KMS-11 (cell line): Measurements from ENCODE around the gene KDM6B.

Experiments used
- H2AFZ ChIP-seq: fragments of 200-600 bp; sonication (generic); 2 replicates; pipeline ENCODE4 v1.6.1; 2016; ENCODE audit warnings: antibody characterized with exemption, mixed run types, low read depth
- H3K27ac ChIP-seq: fragments of 200-600 bp; sonication (generic); 2 replicates; pipeline ENCODE4 v1.6.1; 2016; ENCODE audit warnings: mild to moderate bottlenecking, mixed run types
- H3K27me3 ChIP-seq: fragments of 200-600 bp; sonication (generic); 2 replicates; pipeline ENCODE4 v1.6.1; 2017; ENCODE audit warnings: mild to moderate bottlenecking, low read depth, mixed run types, moderate library complexity; ENCODE audit not compliant: insufficient read depth
- H3K36me3 ChIP-seq: fragments of 200-600 bp; sonication (generic); 2 replicates; pipeline ENCODE4 v1.6.1; 2017; ENCODE audit warnings: mild to moderate bottlenecking, mixed run types; ENCODE audit not compliant: insufficient read depth
- H3K4me1 ChIP-seq: fragments of 200-600 bp; sonication (generic); 2 replicates; pipeline ENCODE4 v1.6.1; 2016; ENCODE audit warnings: mild to moderate bottlenecking, low read depth, mixed run types; ENCODE audit not compliant: poor library complexity, severe bottlenecking
- H3K4me2 ChIP-seq: fragments of 200-600 bp; sonication (generic); 2 replicates; pipeline ENCODE4 v1.7.0; 2016; ENCODE audit warnings: mild to moderate bottlenecking, mixed run types
- H3K4me3 ChIP-seq: fragments of 200-600 bp; sonication (generic); IDR thresholded peaks from 2 replicates; pipeline ENCODE4 v1.6.1; 2017; ENCODE audit warnings: low read depth, low read length, mixed read lengths; ENCODE audit not compliant: insufficient read depth
- H3K79me2 ChIP-seq: fragments of 200-600 bp; sonication (generic); 2 replicates; pipeline ENCODE4 v1.6.1; 2016; ENCODE audit warnings: low read depth, mixed run types; ENCODE audit not compliant: insufficient read depth
- H3K9ac ChIP-seq: fragments of 200-600 bp; sonication (generic); 2 replicates; pipeline ENCODE4 v1.6.1; 2016; ENCODE audit warnings: mild to moderate bottlenecking, mixed run types
- H4K20me1 ChIP-seq: fragments of 200-600 bp; sonication (generic); 2 replicates; pipeline ENCODE4 v1.6.1; 2016; ENCODE audit warnings: mild to moderate bottlenecking, mixed run types; ENCODE audit not compliant: insufficient read depth
- CTCF ChIP-seq: fragments of 200-600 bp; sonication (generic); conservative IDR thresholded peaks from 2 replicates; pipeline ENCODE4 v1.6.1; 2017; ENCODE audit warnings: low read depth, mild to moderate bottlenecking, antibody characterized with exemption, low read length, moderate library complexity, mixed read lengths

KDM6B gene

GRCh38 chr17:7856811-7857712 is 23.0 kb downstream of the KDM6B start, which contains the start of gene NAA38:
Gene NAA38, minus strand, starts transcription at chr17:7857559. Its CDS starts 96 bp downstream, at chr17:7857463.
- H3K27ac ChIP-seq, result peak within 1 kb of the TSS; percentile 50; the same call in 1 of the 2 replicates
- no peaks in the 10 kb centered on the region for H3K36me3 ChIP-seq

GRCh38 chr17:7857713-7858521 is 23.9 kb downstream of the KDM6B start, which contains the start of gene CYB5D1:
Gene CYB5D1, plus strand, starts transcription at chr17:7858003. Its CDS starts 132 bp downstream, at chr17:7858135.
- Histone ChIP-seq H2AFZ (peak within 1 kb of the TSS; percentile 41; the same call in 1 of the 2 replicates), H3K9ac (peak within 1 kb of the TSS; percentile 55; the same call in 1 of the 2 replicates), H3K4me2 (0 out of 2 replicates have a peak within 1 kb of the TSS, but pooled peaks have one; percentile 13), H3K27me3 (no peaks in the 10 kb centered on the region), H3K4me3 (no peak within 1 kb of the TSS), H3K36me3 (no peaks in the 10 kb centered on the region), H4K20me1 (no peaks in the 10 kb centered on the region), H3K4me1 (no peaks in the 10 kb centered on the region), H3K79me2 (no peaks in the 10 kb centered on the region), H3K27ac (peak within 1 kb of the TSS; percentile 50; the same call in 1 of the 2 replicates)
- no peak for TF ChIP-seq CTCF

More at GRCh38 chr17:7856811-7857712, 23.0 kb downstream of the KDM6B start, which contains the start of gene NAA38:
- Histone ChIP-seq H3K4me2 (0 out of 2 replicates have a peak within 1 kb of the TSS, but pooled peaks have one; percentile 13), H3K4me1 (no peaks in the 10 kb centered on the region), H3K9ac (peak within 1 kb of the TSS; percentile 55; the same call in 1 of the 2 replicates), H3K79me2 (no peaks in the 10 kb centered on the region), H3K4me3 (no peak within 1 kb of the TSS), H4K20me1 (no peaks in the 10 kb centered on the region), H2AFZ (peak within 1 kb of the TSS; percentile 41; the same call in 1 of the 2 replicates), H3K27me3 (no peaks in the 10 kb centered on the region)
- no peak for TF ChIP-seq CTCF

- H3K9ac ChIP-seq, result no peak overlapping the region
- no peak overlapping the region for H2AFZ ChIP-seq
- no peaks in the 10 kb centered on the region for H4K20me1 ChIP-seq
- no peak for TF ChIP-seq CTCF
- no peaks in the 10 kb centered on the region for H3K36me3 ChIP-seq
- no peak overlapping the region for H3K27ac ChIP-seq
- H3K4me3 ChIP-seq, result no peak overlapping the region
- H3K4me1 ChIP-seq, result no peaks in the 10 kb centered on the region
- no peaks in the 10 kb centered on the region for H3K27me3 ChIP-seq
- no peak overlapping the region for H3K4me2 ChIP-seq
- no peaks in the 10 kb centered on the region for H3K79me2 ChIP-seq
Measured at GRCh38 chr17:7858522-7858810, 24.4 kb downstream of the KDM6B start.

DNA sequence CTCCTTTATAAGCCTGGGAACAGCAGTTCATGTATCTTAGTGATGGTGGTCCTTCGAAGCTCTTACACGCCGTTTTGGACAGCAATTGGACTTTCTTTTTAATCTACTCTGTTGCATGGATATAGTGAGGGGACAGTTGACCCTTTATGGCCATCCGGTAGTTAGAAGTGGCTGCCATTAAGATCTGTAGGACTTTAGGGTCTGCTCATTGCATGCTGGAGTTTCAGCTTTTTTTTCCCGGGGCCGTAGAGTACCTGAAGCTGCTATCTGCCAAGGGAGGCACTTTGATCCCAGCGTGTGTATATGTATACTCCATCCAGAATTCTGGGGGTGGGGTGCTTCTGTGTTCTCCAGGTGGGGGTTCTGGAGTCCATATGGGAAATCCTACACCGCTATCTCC is 25.0 kb downstream of the KDM6B start:
- Histone ChIP-seq H3K27ac (no peak overlapping the region), H3K4me1 (no peaks in the 10 kb centered on the region), H4K20me1 (no peaks in the 10 kb centered on the region), H3K4me3 (no peak overlapping the region), H3K4me2 (no peak overlapping the region), H3K27me3 (no peaks in the 10 kb centered on the region), H3K36me3 (no peaks in the 10 kb centered on the region), H3K79me2 (no peaks in the 10 kb centered on the region), H3K9ac (no peak overlapping the region), H2AFZ (no peak overlapping the region)
- TF ChIP-seq CTCF, result no peak
